Gastroesophageal sphincter (tissue), 3 donors: ENCODE results near the gene PLEKHD1.

ENCODE experiments used
- CTCF ChIP-seq, 4 experiments: fragments of 200-600 bp in 2 of 4; fragments of 450-650 bp in 2 of 4; sonication (generic) in 1 of 4; IDR thresholded peaks; one replicate each; pipeline ENCODE4 v1.5.1; 2017 to 2019; ENCODE audit warnings: antibody characterized with exemption in 4 of 4, mild to moderate bottlenecking in 2 of 4, moderate library complexity in 2 of 4
- EP300 ChIP-seq: sonication (generic); formaldehyde crosslinking; IDR thresholded peaks from one replicate; pipeline ENCODE4 v1.6.1; 2017; ENCODE audit warnings: antibody characterized with exemption, mild to moderate bottlenecking
- POLR2A ChIP-seq, 2 donors: fragments of 450-650 bp; IDR thresholded peaks; one replicate each; pipeline ENCODE4 v1.6.1; 2017; ENCODE audit warnings: antibody characterized with exemption in 2 of 2, mild to moderate bottlenecking in 2 of 2, moderate library complexity in 1 of 2
- POLR2AphosphoS5 ChIP-seq: sonication (generic); formaldehyde crosslinking; IDR thresholded peaks from one replicate; pipeline ENCODE4 v1.6.1; 2017; ENCODE audit warnings: antibody characterized with exemption

GRCh38 chr14:69529563-69529962 is 45.0 kb downstream of the PLEKHD1 start:
- TF ChIP-seq POLR2A (IDR thresholded peaks at IDR 0.05), result no peak
- no peak for TF ChIP-seq POLR2AphosphoS5
- no peak for TF ChIP-seq CTCF (IDR thresholded peaks at IDR 0.05)
- no peak for TF ChIP-seq EP300
